ENCODE measurements around the gene GABPB2. TPM values are rescaled to one million over a fixed set of nuclear protein-coding genes. Genes with fewer than 3 reads are reported as not detected.

Gene GABPB2
- polyA plus RNA-seq, 1 of the 3 experiments (the other 2 are of a cell fraction) = 2.4 TPM

DNA sequence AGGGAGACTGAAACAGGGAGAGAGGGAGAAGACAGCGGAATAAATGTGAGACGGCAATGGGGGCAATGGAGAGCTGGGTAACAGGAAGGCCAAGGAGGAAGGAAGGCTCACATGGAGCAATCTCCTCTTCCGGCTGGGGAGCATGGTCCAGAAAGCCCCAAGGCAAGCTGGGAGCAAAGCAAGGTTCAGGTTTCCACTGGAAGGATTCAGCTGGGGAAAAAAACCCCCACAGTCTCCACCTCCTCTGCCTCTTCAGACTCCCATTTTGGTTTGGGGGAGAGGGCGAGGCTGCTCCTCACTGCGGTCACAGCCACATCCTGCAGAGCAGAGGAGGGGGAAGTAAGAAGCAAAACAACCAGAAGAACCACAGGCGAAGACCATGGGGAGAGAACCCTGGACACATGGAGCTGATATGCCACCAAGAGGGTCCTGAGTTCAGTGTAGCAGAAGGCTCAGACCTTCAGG is 86.5 kb downstream of the GABPB2 start:
- Histone ChIP-seq H3K4me1 (ENCODE audit: control insufficient read depth in 1 of 2, insufficient read depth in 2 of 2, low read depth in 1 of 2, low read length in 1 of 2) (no peaks in the 10 kb centered on the region), H3F3A (replicated peaks; ENCODE audit: insufficient read depth) (peaks cover 5% of the 10 kb centered on the region), H3K9ac (no peak overlapping the region), H3K9me3 (no peaks in the 10 kb centered on the region), H3K9me2 (no peaks in the 10 kb centered on the region), H3K36me3 (replicated peaks in 1 of 2; ENCODE audit: control insufficient read depth in 1 of 2, insufficient read depth in 2 of 2, low read length in 1 of 2) (peaks cover 9 to 39% of the 10 kb centered on the region in 2 experiments), H3K27ac (ENCODE audit: low read depth in 2 of 2, low read length in 1 of 2) (no peak overlapping the region), H4K20me1 (ENCODE audit: insufficient read depth) (no peaks in the 10 kb centered on the region), H3K4me2 (no peak overlapping the region), H3K4me3 (ENCODE audit: low read depth in 2 of 2, low read length in 1 of 2) (no peak overlapping the region), H2AFZ (ENCODE audit: low read depth) (no peak overlapping the region), H3K79me2 (ENCODE audit: insufficient read depth) (no peaks in the 10 kb centered on the region), H3K27me3 (ENCODE audit: insufficient read depth) (no peaks in the 10 kb centered on the region)
- POLR2A ChIA-PET = no interaction called here
- CTCF ChIA-PET = interaction anchor here (0.6 to 6.6 kb wide), 14 partner anchors 8 to 503 kb away, joined by 3 to 113 read pairs (median 4); partner anchors contain the start of genes CDC42SE1, GABPB2, LYSMD1 and SEMA6C
- TF ChIP-seq POLR2AphosphoS5 (IDR thresholded peaks at IDR 0.05; ENCODE audit: low read depth, low read length) = no peak
- TF ChIP-seq, protein P1, sequence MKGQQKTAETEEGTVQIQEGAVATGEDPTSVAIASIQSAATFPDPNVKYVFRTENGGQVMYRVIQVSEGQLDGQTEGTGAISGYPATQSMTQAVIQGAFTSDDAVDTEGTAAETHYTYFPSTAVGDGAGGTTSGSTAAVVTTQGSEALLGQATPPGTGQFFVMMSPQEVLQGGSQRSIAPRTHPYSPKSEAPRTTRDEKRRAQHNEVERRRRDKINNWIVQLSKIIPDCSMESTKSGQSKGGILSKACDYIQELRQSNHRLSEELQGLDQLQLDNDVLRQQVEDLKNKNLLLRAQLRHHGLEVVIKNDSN (IDR thresholded peaks at IDR 0.05; ENCODE audit: borderline replicate concordance, low read depth) = no peak
- TF ChIP-seq, protein P2, sequence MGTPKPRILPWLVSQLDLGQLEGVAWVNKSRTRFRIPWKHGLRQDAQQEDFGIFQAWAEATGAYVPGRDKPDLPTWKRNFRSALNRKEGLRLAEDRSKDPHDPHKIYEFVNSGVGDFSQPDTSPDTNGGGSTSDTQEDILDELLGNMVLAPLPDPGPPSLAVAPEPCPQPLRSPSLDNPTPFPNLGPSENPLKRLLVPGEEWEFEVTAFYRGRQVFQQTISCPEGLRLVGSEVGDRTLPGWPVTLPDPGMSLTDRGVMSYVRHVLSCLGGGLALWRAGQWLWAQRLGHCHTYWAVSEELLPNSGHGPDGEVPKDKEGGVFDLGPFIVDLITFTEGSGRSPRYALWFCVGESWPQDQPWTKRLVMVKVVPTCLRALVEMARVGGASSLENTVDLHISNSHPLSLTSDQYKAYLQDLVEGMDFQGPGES (IDR thresholded peaks at IDR 0.05; ENCODE audit: low read depth, low read length) = no peak
- TF ChIP-seq, protein P3, sequence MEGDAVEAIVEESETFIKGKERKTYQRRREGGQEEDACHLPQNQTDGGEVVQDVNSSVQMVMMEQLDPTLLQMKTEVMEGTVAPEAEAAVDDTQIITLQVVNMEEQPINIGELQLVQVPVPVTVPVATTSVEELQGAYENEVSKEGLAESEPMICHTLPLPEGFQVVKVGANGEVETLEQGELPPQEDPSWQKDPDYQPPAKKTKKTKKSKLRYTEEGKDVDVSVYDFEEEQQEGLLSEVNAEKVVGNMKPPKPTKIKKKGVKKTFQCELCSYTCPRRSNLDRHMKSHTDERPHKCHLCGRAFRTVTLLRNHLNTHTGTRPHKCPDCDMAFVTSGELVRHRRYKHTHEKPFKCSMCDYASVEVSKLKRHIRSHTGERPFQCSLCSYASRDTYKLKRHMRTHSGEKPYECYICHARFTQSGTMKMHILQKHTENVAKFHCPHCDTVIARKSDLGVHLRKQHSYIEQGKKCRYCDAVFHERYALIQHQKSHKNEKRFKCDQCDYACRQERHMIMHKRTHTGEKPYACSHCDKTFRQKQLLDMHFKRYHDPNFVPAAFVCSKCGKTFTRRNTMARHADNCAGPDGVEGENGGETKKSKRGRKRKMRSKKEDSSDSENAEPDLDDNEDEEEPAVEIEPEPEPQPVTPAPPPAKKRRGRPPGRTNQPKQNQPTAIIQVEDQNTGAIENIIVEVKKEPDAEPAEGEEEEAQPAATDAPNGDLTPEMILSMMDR (IDR thresholded peaks at IDR 0.05) = no peak
- TF ChIP-seq, protein P4, sequence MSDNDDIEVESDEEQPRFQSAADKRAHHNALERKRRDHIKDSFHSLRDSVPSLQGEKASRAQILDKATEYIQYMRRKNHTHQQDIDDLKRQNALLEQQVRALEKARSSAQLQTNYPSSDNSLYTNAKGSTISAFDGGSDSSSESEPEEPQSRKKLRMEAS (IDR thresholded peaks at IDR 0.05; ENCODE audit: low read depth) = no peak
- TF ChIP-seq FOXJ3 (CRISPR knock-in tag; IDR thresholded peaks at IDR 0.05) = no peak
- TF ChIP-seq TEAD4 (IDR thresholded peaks at IDR 0.05; ENCODE audit: borderline replicate concordance, insufficient read depth) = no peak
- no peak for DNase-seq
- WGBS (ENCODE audit: low lambda C conversion rate) = 93% methylated on average over 6 of the region's 6 CpGs

DNA sequence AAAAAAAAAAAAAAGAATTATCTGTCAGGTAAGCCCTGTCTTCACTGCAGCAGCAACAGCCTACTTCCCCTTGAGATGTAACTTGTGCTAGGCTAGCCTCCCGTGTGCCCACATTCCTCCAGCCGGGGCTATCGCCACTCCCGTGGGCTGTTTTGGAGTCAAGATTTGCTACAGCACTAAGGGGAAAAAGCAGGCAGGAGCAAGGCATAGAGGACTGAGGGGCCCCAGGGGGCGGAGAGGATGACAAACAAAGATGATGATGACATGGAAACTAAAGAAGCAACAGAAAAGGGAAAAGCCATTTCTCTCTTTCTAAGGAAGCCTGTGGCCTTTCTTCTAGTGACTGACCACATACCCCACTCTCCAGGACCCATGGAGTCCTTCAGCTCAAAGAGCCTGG is 87.8 kb downstream of the GABPB2 start:
- no peak overlapping the region for H3K27ac ChIP-seq (ENCODE audit: low read depth in 2 of 2, low read length in 1 of 2)
- no peak for DNase-seq
- no peak overlapping the region for H3K9ac ChIP-seq
- CTCF ChIA-PET = interaction anchor here (1.2 to 6.6 kb wide), 4 partner anchors 14 to 162 kb away, joined by 3 to 113 read pairs (median 30); partner anchors contain the start of gene SEMA6C
- H3K4me1 ChIP-seq (ENCODE audit: control insufficient read depth in 1 of 2, insufficient read depth in 2 of 2, low read depth in 1 of 2, low read length in 1 of 2) = no peaks in the 10 kb centered on the region
- POLR2A ChIA-PET = no interaction called here
- peaks cover 5% of the 10 kb centered on the region for H3F3A ChIP-seq (replicated peaks; ENCODE audit: insufficient read depth)
- H4K20me1 ChIP-seq (ENCODE audit: insufficient read depth) = no peaks in the 10 kb centered on the region
- WGBS (ENCODE audit: low lambda C conversion rate) = 93% methylated on average over 5 of the region's 5 CpGs
- H2AFZ ChIP-seq (ENCODE audit: low read depth) = no peak overlapping the region
- no peak for TF ChIP-seq FOXJ3 (CRISPR knock-in tag; IDR thresholded peaks at IDR 0.05)
- TF ChIP-seq, protein P5, sequence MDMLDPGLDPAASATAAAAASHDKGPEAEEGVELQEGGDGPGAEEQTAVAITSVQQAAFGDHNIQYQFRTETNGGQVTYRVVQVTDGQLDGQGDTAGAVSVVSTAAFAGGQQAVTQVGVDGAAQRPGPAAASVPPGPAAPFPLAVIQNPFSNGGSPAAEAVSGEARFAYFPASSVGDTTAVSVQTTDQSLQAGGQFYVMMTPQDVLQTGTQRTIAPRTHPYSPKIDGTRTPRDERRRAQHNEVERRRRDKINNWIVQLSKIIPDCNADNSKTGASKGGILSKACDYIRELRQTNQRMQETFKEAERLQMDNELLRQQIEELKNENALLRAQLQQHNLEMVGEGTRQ (IDR thresholded peaks at IDR 0.05; ENCODE audit: borderline replicate concordance, low read depth, low read length) = no peak
- no peak for TF ChIP-seq EZH2phosphoT487 (IDR thresholded peaks at IDR 0.05; ENCODE audit: borderline replicate concordance, low read depth)
- no peak for TF ChIP-seq RAD21 (IDR thresholded peaks at IDR 0.05; ENCODE audit: low read length)
- no peak for TF ChIP-seq NFIC (IDR thresholded peaks at IDR 0.05; ENCODE audit: borderline replicate concordance)
- TF ChIP-seq POLR2AphosphoS5 (IDR thresholded peaks at IDR 0.05; ENCODE audit: low read depth, low read length) = no peak
- no peak for TF ChIP-seq RCOR1 (IDR thresholded peaks at IDR 0.05; ENCODE audit: low read length)
- TF ChIP-seq CHD2 (IDR thresholded peaks at IDR 0.05; ENCODE audit: low read length, partially characterized antibody) = no peak
- TF ChIP-seq FOSL2 (IDR thresholded peaks at IDR 0.05; ENCODE audit: borderline replicate concordance, low read depth) = no peak
- no peak for TF ChIP-seq ELF1 (IDR thresholded peaks at IDR 0.05)
- TF ChIP-seq, protein P2 (IDR thresholded peaks at IDR 0.05; ENCODE audit: low read depth, low read length) = no peak
- TF ChIP-seq, protein P6, sequence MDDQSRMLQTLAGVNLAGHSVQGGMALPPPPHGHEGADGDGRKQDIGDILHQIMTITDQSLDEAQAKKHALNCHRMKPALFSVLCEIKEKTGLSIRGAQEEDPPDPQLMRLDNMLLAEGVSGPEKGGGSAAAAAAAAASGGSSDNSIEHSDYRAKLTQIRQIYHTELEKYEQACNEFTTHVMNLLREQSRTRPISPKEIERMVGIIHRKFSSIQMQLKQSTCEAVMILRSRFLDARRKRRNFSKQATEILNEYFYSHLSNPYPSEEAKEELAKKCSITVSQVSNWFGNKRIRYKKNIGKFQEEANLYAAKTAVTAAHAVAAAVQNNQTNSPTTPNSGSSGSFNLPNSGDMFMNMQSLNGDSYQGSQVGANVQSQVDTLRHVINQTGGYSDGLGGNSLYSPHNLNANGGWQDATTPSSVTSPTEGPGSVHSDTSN (IDR thresholded peaks at IDR 0.05) = no peak
- no peak for TF ChIP-seq RFX5 (IDR thresholded peaks at IDR 0.05; ENCODE audit: low read length)
- TF ChIP-seq GATA2 (CRISPR knock-in tag; IDR thresholded peaks at IDR 0.05) = no peak
- no peak for TF ChIP-seq TCF12 (IDR thresholded peaks at IDR 0.05)
- TF ChIP-seq, protein P1 (IDR thresholded peaks at IDR 0.05; ENCODE audit: borderline replicate concordance, low read depth) = no peak
- no peak overlapping the region for H3K4me2 ChIP-seq
- peaks cover 9 to 40% of the 10 kb centered on the region in 2 experiments for H3K36me3 ChIP-seq (replicated peaks in 1 of 2; ENCODE audit: control insufficient read depth in 1 of 2, insufficient read depth in 2 of 2, low read length in 1 of 2)
- no peak overlapping the region for H3K4me3 ChIP-seq (ENCODE audit: low read depth in 2 of 2, low read length in 1 of 2)
- no peaks in the 10 kb centered on the region for H3K9me2 ChIP-seq
- no peaks in the 10 kb centered on the region for H3K9me3 ChIP-seq
- no peaks in the 10 kb centered on the region for H3K79me2 ChIP-seq (ENCODE audit: insufficient read depth)
- H3K27me3 ChIP-seq (ENCODE audit: insufficient read depth) = no peaks in the 10 kb centered on the region

Data from SK-N-SH (cell line).